ENCODE results near the gene ATG2B.

The ATG2B gene

DNA sequence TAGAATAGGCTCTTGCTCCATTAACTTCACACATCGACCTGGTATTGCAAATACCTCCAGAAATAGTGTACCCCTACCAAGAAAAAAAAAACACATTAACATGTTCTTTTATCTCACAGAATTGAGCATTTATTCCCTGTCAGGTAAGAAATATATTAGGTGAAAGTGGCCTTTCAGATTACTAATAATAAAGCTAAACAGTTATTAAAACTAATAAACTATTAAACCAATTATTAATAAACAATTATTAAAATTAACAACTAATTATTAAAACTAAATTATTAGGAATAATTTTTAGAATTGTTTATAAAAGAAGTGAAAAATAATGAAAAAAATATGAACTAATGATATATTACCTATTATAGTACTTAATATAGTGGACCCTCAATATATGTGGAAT, 21.6 kb upstream of the ATG2B start:
- Histone ChIP-seq H3K79me1 (ENCODE audit: low read length) (peaks cover 3% of the 10 kb centered on the region), H3K4me2 (ENCODE audit: low read length) (no peak overlapping the region)

DNA sequence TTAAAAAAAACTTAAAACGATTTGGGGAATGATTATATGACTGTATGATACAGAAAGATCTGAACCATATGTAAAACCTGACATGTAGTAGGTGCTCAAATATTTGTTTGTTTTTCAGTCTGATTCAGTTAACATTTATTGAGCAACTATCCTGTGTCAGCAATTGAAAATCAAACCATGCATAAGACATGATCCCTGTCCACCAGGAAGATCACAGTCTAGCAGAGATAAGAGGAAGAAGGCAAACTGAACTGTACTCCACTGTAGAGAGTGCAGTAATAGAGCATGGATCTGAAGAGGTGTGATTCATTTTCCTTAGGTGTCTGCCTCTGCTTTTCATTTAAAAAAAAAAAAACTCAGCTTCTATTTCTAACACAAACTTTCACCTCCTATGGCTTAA, 20.9 kb upstream of the ATG2B start:
- no CpG with 5 or more reads among the region's 1 CpG for WGBS (ENCODE audit: extremely low coverage, insufficient coverage, low lambda C conversion rate)
- peaks cover 2% of the 10 kb centered on the region for H3K36me3 ChIP-seq (ENCODE audit: control insufficient read depth, insufficient read depth, low read length)

More for the DNA sequence above, 21.6 kb upstream of the ATG2B start:
- Histone ChIP-seq H3K23ac (ENCODE audit: low read length) (no peak overlapping the region), H3K4me3 (ENCODE audit: low read length) (no peak overlapping the region), H2BK15ac (replicated peaks; ENCODE audit: low read depth) (no peak overlapping the region), H3K36me3 (ENCODE audit: control insufficient read depth, insufficient read depth, low read length) (peaks cover 2% of the 10 kb centered on the region), H2AK5ac (ENCODE audit: low read length) (no peak overlapping the region), H2BK120ac (ENCODE audit: low read depth, low read length) (no peak overlapping the region), H3K9ac (ENCODE audit: low read length) (no peak overlapping the region), H3K18ac (ENCODE audit: low read length) (no peak overlapping the region), H4K8ac (ENCODE audit: low read depth, low read length) (no peak overlapping the region), H3K27me3 (ENCODE audit: insufficient read depth, low read length, poor library complexity) (no peaks in the 10 kb centered on the region), H3K27ac (ENCODE audit: low read depth, low read length) (no peak overlapping the region), H3K79me2 (ENCODE audit: control insufficient read depth, insufficient read depth, low read length) (no peaks in the 10 kb centered on the region), H3K4me1 (ENCODE audit: control insufficient read depth, low read depth, low read length) (no peaks in the 10 kb centered on the region), H3K56ac (ENCODE audit: low read length) (no peak overlapping the region), H4K5ac (ENCODE audit: low read length) (no peak overlapping the region), H3K4ac (ENCODE audit: low read depth, low read length) (no peak overlapping the region), H2BK5ac (ENCODE audit: low read length) (no peak overlapping the region)
- DNase-seq: no peak
- WGBS (ENCODE audit: extremely low coverage, insufficient coverage, low lambda C conversion rate): no CpG with 5 or more reads among the region's 1 CpG

DNA sequence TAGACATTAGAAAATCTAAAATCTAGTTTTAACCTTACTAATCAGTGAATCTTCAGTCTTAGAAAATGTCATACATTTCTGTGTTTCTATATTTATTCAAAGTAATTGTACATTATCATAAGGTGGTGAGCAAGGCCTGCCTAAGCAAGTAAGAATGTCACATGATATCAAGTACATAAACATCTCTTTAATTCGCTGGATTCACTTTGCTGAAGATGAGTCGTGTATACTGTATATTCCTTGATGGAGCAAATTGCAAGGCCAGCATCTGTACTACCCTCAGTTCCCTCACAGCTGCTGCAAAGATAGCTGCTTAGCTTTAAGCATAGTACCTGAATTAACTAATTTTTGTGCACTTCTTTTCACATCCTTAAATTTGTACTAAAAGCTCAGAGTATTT, 20.3 kb upstream of the ATG2B start:
- Histone ChIP-seq H3K23ac (ENCODE audit: low read length) (no peak overlapping the region), H3K9ac (ENCODE audit: low read length) (no peak overlapping the region), H3K18ac (ENCODE audit: low read length) (no peak overlapping the region), H2BK15ac (replicated peaks; ENCODE audit: low read depth) (no peak overlapping the region), H3K79me1 (ENCODE audit: low read length) (peaks cover 3% of the 10 kb centered on the region), H3K4me1 (ENCODE audit: control insufficient read depth, low read depth, low read length) (no peaks in the 10 kb centered on the region), H2BK120ac (ENCODE audit: low read depth, low read length) (no peak overlapping the region), H4K8ac (ENCODE audit: low read depth, low read length) (no peak overlapping the region), H3K36me3 (ENCODE audit: control insufficient read depth, insufficient read depth, low read length) (peaks cover 2% of the 10 kb centered on the region), H4K5ac (ENCODE audit: low read length) (no peak overlapping the region), H3K4me3 (ENCODE audit: low read length) (no peak overlapping the region), H3K27ac (ENCODE audit: low read depth, low read length) (no peak overlapping the region), H3K27me3 (ENCODE audit: insufficient read depth, low read length, poor library complexity) (no peaks in the 10 kb centered on the region), H2BK5ac (ENCODE audit: low read length) (no peak overlapping the region), H3K79me2 (ENCODE audit: control insufficient read depth, insufficient read depth, low read length) (no peaks in the 10 kb centered on the region), H2AK5ac (ENCODE audit: low read length) (no peak overlapping the region), H3K4me2 (ENCODE audit: low read length) (no peak overlapping the region), H3K4ac (ENCODE audit: low read depth, low read length) (no peak overlapping the region), H3K56ac (ENCODE audit: low read length) (no peak overlapping the region)
- no peak for DNase-seq
- WGBS (ENCODE audit: extremely low coverage, insufficient coverage, low lambda C conversion rate): no CpG with 5 or more reads among the region's 2 CpGs

More for the DNA sequence above, 20.9 kb upstream of the ATG2B start:
- H3K79me1 ChIP-seq (ENCODE audit: low read length): peaks cover 3% of the 10 kb centered on the region
- H3K79me2 ChIP-seq (ENCODE audit: control insufficient read depth, insufficient read depth, low read length): no peaks in the 10 kb centered on the region
- no peak overlapping the region for H3K27ac ChIP-seq (ENCODE audit: low read depth, low read length)
- H4K5ac ChIP-seq (ENCODE audit: low read length): no peak overlapping the region
- no peak overlapping the region for H4K8ac ChIP-seq (ENCODE audit: low read depth, low read length)
- no peak overlapping the region for H3K4ac ChIP-seq (ENCODE audit: low read depth, low read length)
- no peaks in the 10 kb centered on the region for H3K4me1 ChIP-seq (ENCODE audit: control insufficient read depth, low read depth, low read length)
- H2BK120ac ChIP-seq (ENCODE audit: low read depth, low read length): no peak overlapping the region
- H3K56ac ChIP-seq (ENCODE audit: low read length): no peak overlapping the region
- H3K23ac ChIP-seq (ENCODE audit: low read length): no peak overlapping the region
- H2BK15ac ChIP-seq (replicated peaks; ENCODE audit: low read depth): no peak overlapping the region
- H3K18ac ChIP-seq (ENCODE audit: low read length): no peak overlapping the region
- H2AK5ac ChIP-seq (ENCODE audit: low read length): no peak overlapping the region
- no peak overlapping the region for H3K9ac ChIP-seq (ENCODE audit: low read length)
- DNase-seq: no peak
- H2BK5ac ChIP-seq (ENCODE audit: low read length): no peak overlapping the region
- no peak overlapping the region for H3K4me2 ChIP-seq (ENCODE audit: low read length)
- no peaks in the 10 kb centered on the region for H3K27me3 ChIP-seq (ENCODE audit: insufficient read depth, low read length, poor library complexity)
- no peak overlapping the region for H3K4me3 ChIP-seq (ENCODE audit: low read length)

DNA sequence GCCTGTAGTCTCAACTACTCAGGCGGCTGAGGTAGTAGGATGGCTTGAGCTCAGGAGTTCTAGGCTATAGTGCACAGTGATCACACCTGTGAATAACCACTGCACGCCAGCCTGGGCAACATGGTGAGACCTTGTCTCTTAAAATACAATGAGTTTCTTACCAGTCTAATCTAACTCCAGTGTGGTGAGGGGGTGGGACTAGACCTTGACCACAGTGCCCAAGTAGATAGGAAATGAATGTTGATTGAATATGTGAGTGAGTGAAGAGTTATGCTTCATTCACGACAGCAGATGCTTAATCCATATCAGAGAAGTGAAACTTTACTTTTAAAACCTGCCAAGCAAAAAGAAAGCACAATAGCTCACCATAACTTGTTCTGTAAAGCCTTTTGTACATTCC, 17.6 kb upstream of the ATG2B start:
- Histone ChIP-seq H4K5ac (ENCODE audit: low read length) (no peak overlapping the region), H3K36me3 (ENCODE audit: control insufficient read depth, insufficient read depth, low read length) (peaks cover 2% of the 10 kb centered on the region), H2BK15ac (replicated peaks; ENCODE audit: low read depth) (no peak overlapping the region), H3K79me1 (ENCODE audit: low read length) (peaks cover 6% of the 10 kb centered on the region), H3K4me3 (ENCODE audit: low read length) (no peak overlapping the region), H2BK120ac (ENCODE audit: low read depth, low read length) (no peak overlapping the region), H2BK5ac (ENCODE audit: low read length) (no peak overlapping the region), H3K4ac (ENCODE audit: low read depth, low read length) (no peak overlapping the region), H3K56ac (ENCODE audit: low read length) (no peak overlapping the region), H4K8ac (ENCODE audit: low read depth, low read length) (no peak overlapping the region), H3K4me2 (ENCODE audit: low read length) (no peak overlapping the region), H3K79me2 (ENCODE audit: control insufficient read depth, insufficient read depth, low read length) (no peaks in the 10 kb centered on the region), H3K23ac (ENCODE audit: low read length) (no peak overlapping the region), H3K27ac (ENCODE audit: low read depth, low read length) (no peak overlapping the region), H3K18ac (ENCODE audit: low read length) (no peak overlapping the region), H3K9ac (ENCODE audit: low read length) (no peak overlapping the region), H2AK5ac (ENCODE audit: low read length) (no peak overlapping the region), H3K4me1 (ENCODE audit: control insufficient read depth, low read depth, low read length) (no peaks in the 10 kb centered on the region), H3K27me3 (ENCODE audit: insufficient read depth, low read length, poor library complexity) (no peaks in the 10 kb centered on the region)
- whole genome bisulfite sequencing (ENCODE audit: extremely low coverage, insufficient coverage, low lambda C conversion rate): no CpG with 5 or more reads among the region's 3 CpGs
- DNase-seq: no peak

DNA sequence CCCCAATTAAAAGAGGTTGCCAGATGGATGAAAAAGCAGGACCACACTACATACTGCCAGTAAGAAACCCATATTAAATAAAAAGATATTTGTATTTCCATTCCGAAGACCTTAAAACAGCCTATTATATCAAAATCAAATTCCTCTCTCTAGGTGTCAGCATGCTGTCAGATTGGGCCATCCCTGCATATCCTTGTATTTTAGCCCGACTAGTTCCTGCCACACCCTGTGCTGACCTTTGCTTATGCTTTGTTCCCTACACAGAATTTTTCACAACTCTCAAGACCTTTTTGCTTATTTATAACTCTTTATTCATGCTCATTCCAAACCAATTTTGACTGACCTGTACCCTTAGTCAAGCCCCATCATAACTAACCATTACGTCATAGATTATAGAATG, 13.0 kb upstream of the ATG2B start:
- H2AK5ac ChIP-seq (ENCODE audit: low read length): no peak overlapping the region
- no CpG with 5 or more reads among the region's 3 CpGs for WGBS (ENCODE audit: extremely low coverage, insufficient coverage, low lambda C conversion rate)

DNA sequence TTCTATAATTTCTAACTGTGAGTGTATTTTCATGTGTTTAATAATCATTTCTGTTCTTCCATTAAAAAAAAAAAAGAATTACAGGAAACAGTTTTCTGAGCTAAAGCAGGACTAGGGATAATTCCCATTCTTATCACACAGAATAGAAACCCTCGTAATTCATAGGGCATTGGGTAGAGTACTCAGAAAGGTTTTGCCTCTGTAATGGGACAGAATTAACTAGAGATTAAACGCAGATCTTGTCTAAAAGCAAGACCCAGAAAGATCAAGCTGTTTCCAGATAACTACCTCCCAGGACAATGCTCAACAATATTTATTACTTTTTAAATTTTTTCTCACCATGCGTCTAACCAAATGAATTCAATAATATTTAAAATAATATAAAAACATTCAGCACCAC, 10.4 kb upstream of the ATG2B start:
- DNase-seq: no peak
- Histone ChIP-seq H3K56ac (ENCODE audit: low read length) (no peak overlapping the region), H3K9ac (ENCODE audit: low read length) (no peak overlapping the region), H3K4ac (ENCODE audit: low read depth, low read length) (no peak overlapping the region), H3K23ac (ENCODE audit: low read length) (no peak overlapping the region), H3K27me3 (ENCODE audit: insufficient read depth, low read length, poor library complexity) (no peaks in the 10 kb centered on the region), H4K8ac (ENCODE audit: low read depth, low read length) (no peak overlapping the region), H2BK15ac (replicated peaks; ENCODE audit: low read depth) (no peak overlapping the region), H4K5ac (ENCODE audit: low read length) (no peak overlapping the region), H3K79me2 (ENCODE audit: control insufficient read depth, insufficient read depth, low read length) (peaks cover 17% of the 10 kb centered on the region), H2BK5ac (ENCODE audit: low read length) (no peak overlapping the region), H3K4me3 (ENCODE audit: low read length) (no peak overlapping the region), H3K36me3 (ENCODE audit: control insufficient read depth, insufficient read depth, low read length) (no peaks in the 10 kb centered on the region), H3K27ac (ENCODE audit: low read depth, low read length) (no peak overlapping the region), H2BK120ac (ENCODE audit: low read depth, low read length) (no peak overlapping the region), H3K79me1 (ENCODE audit: low read length) (peaks cover 13% of the 10 kb centered on the region), H2AK5ac (ENCODE audit: low read length) (no peak overlapping the region), H3K4me1 (ENCODE audit: control insufficient read depth, low read depth, low read length) (no peaks in the 10 kb centered on the region), H3K4me2 (ENCODE audit: low read length) (no peak overlapping the region), H3K18ac (ENCODE audit: low read length) (no peak overlapping the region)
- 100% methylated on average over 1 of the region's 3 CpGs for WGBS (ENCODE audit: extremely low coverage, insufficient coverage, low lambda C conversion rate)

More for the DNA sequence above, 13.0 kb upstream of the ATG2B start:
- Histone ChIP-seq H3K4me1 (ENCODE audit: control insufficient read depth, low read depth, low read length) (no peaks in the 10 kb centered on the region), H3K27ac (ENCODE audit: low read depth, low read length) (no peak overlapping the region), H4K5ac (ENCODE audit: low read length) (no peak overlapping the region), H3K27me3 (ENCODE audit: insufficient read depth, low read length, poor library complexity) (no peaks in the 10 kb centered on the region), H3K4me2 (ENCODE audit: low read length) (no peak overlapping the region), H3K79me2 (ENCODE audit: control insufficient read depth, insufficient read depth, low read length) (peaks cover 2% of the 10 kb centered on the region), H4K8ac (ENCODE audit: low read depth, low read length) (no peak overlapping the region), H2BK120ac (ENCODE audit: low read depth, low read length) (no peak overlapping the region), H3K23ac (ENCODE audit: low read length) (no peak overlapping the region), H2BK5ac (ENCODE audit: low read length) (no peak overlapping the region), H3K4me3 (ENCODE audit: low read length) (no peak overlapping the region), H3K79me1 (ENCODE audit: low read length) (peaks cover 8% of the 10 kb centered on the region), H3K18ac (ENCODE audit: low read length) (no peak overlapping the region), H3K56ac (ENCODE audit: low read length) (no peak overlapping the region), H3K36me3 (ENCODE audit: control insufficient read depth, insufficient read depth, low read length) (no peaks in the 10 kb centered on the region), H3K4ac (ENCODE audit: low read depth, low read length) (no peak overlapping the region), H2BK15ac (replicated peaks; ENCODE audit: low read depth) (no peak overlapping the region), H3K9ac (ENCODE audit: low read length) (no peak overlapping the region)
- DNase-seq: no peak
